Panc1 (cell line): ENCODE data around the gene TMEM240. TPM values are rescaled to one million over a fixed set of nuclear protein-coding genes. Genes with fewer than 3 reads are reported as not detected.

Experiments
- ATAC-seq: fragments of 200-7000 bp; cut with Tn5 transposase; 2 replicates; pipeline ENCODE4 v1.9.1; 2020; ENCODE audit warnings: mild to moderate bottlenecking, moderate library complexity
- BruUV-seq: library from RNA; stranded (reverse); fragments of 400-500 nt; replicated peaks from 2 replicates; lab custom pipeline; 2021; lab: Mats Ljungman, UMichigan
- CTCF ChIA-PET: fragments of 300-600 bp; sonication (Branson Sonifier 250); formaldehyde crosslinking; loops from one replicate; lab custom pipeline; 2022; ENCODE audit warnings: antibody characterized with exemption; lab: Charles Lee
- POLR2A ChIA-PET: fragments of 300-600 bp; sonication (Branson Sonifier 250); formaldehyde crosslinking; loops from one replicate; lab custom pipeline; 2022; ENCODE audit warnings: antibody characterized with exemption; lab: Charles Lee
- DNase-seq: peaks from one replicate; pipeline ENCODE4 v3.0.0-alpha.2; 2010; ENCODE audit warnings: low read depth, low spot score
- H3K27ac ChIP-seq: 2 replicates; pipeline ENCODE4 v1.5.1; 2011; ENCODE audit warnings: mild to moderate bottlenecking, low read length, inconsistent platforms
- H3K27me3 ChIP-seq: fragments of 200-500 bp; sonication (Bioruptor generic); 2 replicates; pipeline ENCODE4 v1.6.0; 2014; ENCODE audit warnings: low read length, inconsistent platforms; ENCODE audit not compliant: control insufficient read depth, insufficient read depth
- H3K36me3 ChIP-seq: fragments of 200-500 bp; sonication (Bioruptor generic); 2 replicates; pipeline ENCODE4 v1.5.1; 2014; ENCODE audit warnings: inconsistent platforms, mild to moderate bottlenecking, low read length, moderate library complexity; ENCODE audit not compliant: control insufficient read depth, insufficient read depth
- H3K4me1 ChIP-seq: 2 replicates; pipeline ENCODE4 v1.5.1; 2011; ENCODE audit warnings: inconsistent platforms, mild to moderate bottlenecking, low read length, moderate library complexity; ENCODE audit not compliant: control insufficient read depth, insufficient read depth
- H3K4me3 ChIP-seq, 2 experiments: 2 replicates each; pipeline ENCODE4 v1.5.1; 2011 to 2012; ENCODE audit warnings: low read depth in 2 of 2, low read length in 2 of 2, mild to moderate bottlenecking in 2 of 2, inconsistent platforms in 1 of 2, moderate library complexity in 1 of 2
- H3K9me3 ChIP-seq: fragments of 200-500 bp; sonication (Bioruptor generic); 2 replicates; pipeline ENCODE4 v1.5.1; 2014; ENCODE audit warnings: low read depth, mild to moderate bottlenecking, inconsistent platforms, low read length, moderate library complexity; ENCODE audit not compliant: control insufficient read depth, insufficient read depth
- CTCF ChIP-seq: fragments of 450-650 bp; IDR thresholded peaks from 2 replicates; pipeline ENCODE4 v1.5.1; 2017; ENCODE audit warnings: mild to moderate bottlenecking
- POLR2AphosphoS5 ChIP-seq: IDR thresholded peaks from 2 replicates; pipeline ENCODE4 v1.6.1; 2012; ENCODE audit warnings: mild to moderate bottlenecking, low read depth, low read length, moderate library complexity
- REST ChIP-seq, 2 experiments: IDR thresholded peaks; 2 replicates each; pipeline ENCODE4 v1.6.1; 2011 to 2012; ENCODE audit warnings: low read depth in 2 of 2, control low read depth in 1 of 2, low read length in 1 of 2, mild to moderate bottlenecking in 1 of 2, moderate library complexity in 1 of 2; ENCODE audit not compliant: insufficient read depth in 1 of 2
- SIN3A ChIP-seq: IDR thresholded peaks from 2 replicates; pipeline ENCODE4 v1.6.1; 2012; ENCODE audit warnings: low read depth, mild to moderate bottlenecking, low read length, moderate library complexity, borderline replicate concordance; ENCODE audit not compliant: insufficient read depth
- TCF7L2 ChIP-seq: IDR thresholded peaks from 2 replicates; pipeline ENCODE4 v1.6.1; 2011; ENCODE audit warnings: mild to moderate bottlenecking, low read depth, low read length, inconsistent platforms
- in situ Hi-C: cut with HindIII; loops from 2 replicates; pipeline ENCODE4 v1.10.0; 2016; ENCODE audit warnings: low sequenced_read_pairs, low pct_unique_long_range_greater_than_20kb
- intact Hi-C: fragments of 100-400 bp; cut with micrococcal nuclease; formaldehyde crosslinking; loops from one replicate; pipeline ENCODE4 v1.10.0; 2022; ENCODE audit not compliant: unreplicated experiment
- total RNA-seq: library from RNA; stranded (reverse); gene quantifications from one replicate; pipeline ENCODE4 v1.2.1, GENCODE V29; 2021; ENCODE audit not compliant: unreplicated experiment

Gene TMEM240
- total RNA-seq, 1 experiment from 2014 or later: 4.1 TPM

DNA sequence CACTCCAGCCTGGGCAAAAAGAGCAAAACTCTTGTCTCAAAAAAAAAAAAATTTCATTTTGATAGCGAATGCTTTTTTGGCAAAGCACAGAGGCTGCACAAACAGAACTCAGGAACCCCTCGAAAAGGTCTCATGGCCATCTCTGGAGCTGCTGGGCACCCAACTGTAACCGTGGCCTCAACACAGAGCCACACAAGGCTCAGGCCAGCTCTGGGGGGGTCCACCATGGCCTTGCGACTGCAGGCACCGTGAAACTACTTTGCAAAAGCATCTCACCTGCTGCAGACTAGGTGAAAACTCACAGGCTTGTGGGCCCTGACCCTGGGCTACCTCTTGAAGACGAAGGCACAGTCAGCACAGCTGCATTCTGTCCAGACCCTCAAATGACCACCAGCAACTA lies 16.1 kb upstream of the TMEM240 start:
- BruUV-seq: no TSS peak
- ChIA-PET CTCF (no interaction called here), POLR2A (no interaction called here)
- H3K27me3 ChIP-seq: no peaks in the 10 kb centered on the region
- TF ChIP-seq SIN3A: no peak
- H3K4me1 ChIP-seq: 0 out of 2 replicates have a peak, but pooled peaks cover under 1% of the 10 kb centered on the region
- no peak overlapping the region for H3K27ac ChIP-seq
- no peaks in the 10 kb centered on the region for H3K9me3 ChIP-seq
- in situ Hi-C loops: no loop called here
- no peak for DNase-seq
- H3K36me3 ChIP-seq: no peaks in the 10 kb centered on the region
- no peak for ATAC-seq
- intact Hi-C loops: no loop called here
- no peak overlapping the region for H3K4me3 ChIP-seq

- Histone ChIP-seq H3K4me3 (no peak overlapping the region), H3K36me3 (no peaks in the 10 kb centered on the region), H3K4me1 (peaks cover 4% of the 10 kb centered on the region; the same call in 1 of the 2 replicates), H3K9me3 (no peaks in the 10 kb centered on the region), H3K27me3 (no peaks in the 10 kb centered on the region), H3K27ac (no peak overlapping the region)
- intact Hi-C loops: no loop called here
- ChIA-PET CTCF (no interaction called here), POLR2A (no interaction called here)
- DNase-seq (no peak), ATAC-seq (peak; percentile 56)
- in situ Hi-C loops: no loop called here
- no peak for TF ChIP-seq POLR2AphosphoS5
- no peak for TF ChIP-seq CTCF
- no peak for TF ChIP-seq TCF7L2
- no TSS peak for BruUV-seq
Observed at GRCh38 chr1:1554926-1555915, 14.8 kb upstream of the TMEM240 start.

GRCh38 chr1:1554550-1554925 lies 14.1 kb upstream of the TMEM240 start:
- Histone ChIP-seq H3K9me3 (no peaks in the 10 kb centered on the region), H3K27ac (no peak overlapping the region), H3K27me3 (no peaks in the 10 kb centered on the region), H3K4me1 (peaks cover 4% of the 10 kb centered on the region; the same call in 1 of the 2 replicates), H3K36me3 (no peaks in the 10 kb centered on the region), H3K4me3 (no peak overlapping the region)
- ChIA-PET POLR2A (no interaction called here), CTCF (no interaction called here)
- no peak for TF ChIP-seq REST (IDR thresholded peaks at IDR 0.05; ENCODE audit: insufficient read depth in 1 of 2, low read depth in 2 of 2, low read length in 1 of 2)
- TF ChIP-seq TCF7L2: no peak
- TF ChIP-seq POLR2AphosphoS5: 0 out of 2 replicates have a peak, but pooled peaks have one; percentile 41
- no peak for TF ChIP-seq SIN3A
- TF ChIP-seq CTCF: no peak
- in situ Hi-C loops: no loop called here
- intact Hi-C loops: no loop called here
- ATAC-seq (peak; percentile 9; the same call in 1 of the 2 replicates), DNase-seq (no peak)
- BruUV-seq: no TSS peak
